Rectal smooth muscle tissue (tissue), 1 donor: ENCODE measurements around the gene TMEM18.
A peak's percentile ranks its signal among the peaks of the same experiment; 100 is the strongest.

ENCODE experiments used
- H3K27ac ChIP-seq: one replicate; pipeline ENCODE4 v1.7.0; 2013; ENCODE audit warnings: low read depth, low read length, inconsistent platforms
- H3K27me3 ChIP-seq: one replicate; pipeline ENCODE4 v1.7.0; 2013; ENCODE audit warnings: low read length; ENCODE audit not compliant: control insufficient read depth, insufficient read depth
- H3K36me3 ChIP-seq: one replicate; pipeline ENCODE4 v1.7.0; 2013; ENCODE audit warnings: low read length; ENCODE audit not compliant: control insufficient read depth, insufficient read depth
- H3K4me1 ChIP-seq: one replicate; pipeline ENCODE4 v1.7.0; 2013; ENCODE audit warnings: low read length; ENCODE audit not compliant: control insufficient read depth, insufficient read depth
- H3K4me3 ChIP-seq: one replicate; pipeline ENCODE4 v1.7.0; 2013; ENCODE audit warnings: low read length
- H3K9ac ChIP-seq: one replicate; pipeline ENCODE4 v1.7.0; 2013; ENCODE audit warnings: low read length

Gene TMEM18

DNA sequence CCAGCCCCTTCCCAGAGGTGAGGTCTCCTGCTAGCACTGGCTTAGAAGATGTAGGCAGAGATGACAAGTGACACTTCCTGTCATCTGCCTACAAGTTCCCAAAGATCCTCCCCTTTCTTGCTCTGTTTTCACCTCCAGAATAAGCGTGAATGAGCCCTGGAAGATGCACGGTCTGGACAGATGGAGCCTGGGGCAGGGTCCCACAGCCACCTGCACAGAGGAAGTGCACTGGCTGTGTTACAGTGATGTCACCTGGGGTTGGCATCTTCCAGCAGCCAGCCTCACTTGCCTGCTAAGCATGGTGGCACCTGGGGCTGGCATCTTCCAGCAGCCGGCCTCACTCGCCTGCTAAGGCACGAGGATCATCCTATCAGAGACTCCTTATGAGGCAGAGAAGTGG, 32.3 kb downstream of the TMEM18 start:
- Histone ChIP-seq H3K9ac (no peak overlapping the region), H3K4me3 (no peak overlapping the region), H3K27ac (no peak overlapping the region), H3K36me3 (no peaks in the 10 kb centered on the region), H3K27me3 (no peaks in the 10 kb centered on the region), H3K4me1 (no peaks in the 10 kb centered on the region)

- H3K4me3 ChIP-seq = no peak overlapping the region
- no peaks in the 10 kb centered on the region for H3K36me3 ChIP-seq
- no peak overlapping the region for H3K27ac ChIP-seq
- H3K9ac ChIP-seq = no peak overlapping the region
- no peaks in the 10 kb centered on the region for H3K27me3 ChIP-seq
- no peaks in the 10 kb centered on the region for H3K4me1 ChIP-seq
Observed at GRCh38 chr2:643761-644160, 33.4 kb downstream of the TMEM18 start.

GRCh38 chr2:643334-643733, 33.9 kb downstream of the TMEM18 start:
- no peak overlapping the region for H3K9ac ChIP-seq
- H3K36me3 ChIP-seq = no peaks in the 10 kb centered on the region
- H3K4me1 ChIP-seq = no peaks in the 10 kb centered on the region
- no peak overlapping the region for H3K27ac ChIP-seq
- no peak overlapping the region for H3K4me3 ChIP-seq
- H3K27me3 ChIP-seq = no peaks in the 10 kb centered on the region

DNA sequence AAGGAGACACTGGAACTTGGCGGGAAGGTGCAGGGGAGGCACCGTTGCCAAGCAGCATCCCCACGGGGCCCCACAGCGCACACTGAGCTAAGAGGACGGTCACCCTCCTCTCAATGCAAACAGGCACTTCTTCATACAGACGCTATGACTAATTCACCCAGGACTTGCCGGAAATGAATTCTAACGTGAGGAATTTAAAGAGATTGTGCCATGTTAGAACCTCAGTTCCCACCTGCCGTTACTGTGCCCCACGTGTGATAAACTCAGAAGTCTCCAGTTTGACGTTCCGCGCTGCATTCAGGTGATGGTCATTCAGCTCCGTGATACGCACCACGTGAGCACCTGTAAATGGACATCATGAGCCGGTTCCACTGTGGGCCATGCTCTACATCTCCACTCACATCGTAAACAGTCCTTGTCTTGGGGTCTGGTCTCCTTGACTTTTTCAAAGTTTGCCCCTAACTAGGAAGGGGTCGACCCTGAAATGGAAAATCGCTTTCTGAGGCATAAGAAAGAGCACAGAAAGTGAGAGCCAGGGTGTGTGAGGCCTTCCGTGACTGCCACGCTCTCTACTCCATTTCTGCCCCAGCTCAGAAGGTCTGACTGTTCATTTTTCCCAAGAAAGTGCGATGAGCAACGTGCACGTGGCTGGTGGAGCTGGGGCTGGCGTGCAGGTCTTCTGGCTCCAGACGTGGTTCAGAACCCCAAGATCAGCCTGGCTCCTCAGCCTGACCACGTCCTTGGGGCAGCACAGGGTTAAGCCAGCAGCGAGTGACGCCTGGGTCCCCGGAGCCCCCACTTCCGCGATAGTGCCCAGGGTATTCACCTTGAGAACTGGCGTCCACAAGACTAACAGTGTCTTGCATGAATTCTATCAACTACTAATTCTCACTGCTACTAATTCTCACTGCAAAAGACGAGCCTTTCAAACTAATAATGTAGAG, 35.1 kb downstream of the TMEM18 start:
- Histone ChIP-seq H3K4me3 (no peak overlapping the region), H3K4me1 (no peaks in the 10 kb centered on the region), H3K27ac (no peak overlapping the region), H3K36me3 (no peaks in the 10 kb centered on the region), H3K27me3 (no peaks in the 10 kb centered on the region), H3K9ac (no peak overlapping the region)

GRCh38 chr2:641164-641871, 35.9 kb downstream of the TMEM18 start:
- Histone ChIP-seq H3K27me3 (no peaks in the 10 kb centered on the region), H3K4me3 (no peak overlapping the region), H3K9ac (no peak overlapping the region), H3K4me1 (no peaks in the 10 kb centered on the region), H3K27ac (no peak overlapping the region), H3K36me3 (no peaks in the 10 kb centered on the region)

DNA sequence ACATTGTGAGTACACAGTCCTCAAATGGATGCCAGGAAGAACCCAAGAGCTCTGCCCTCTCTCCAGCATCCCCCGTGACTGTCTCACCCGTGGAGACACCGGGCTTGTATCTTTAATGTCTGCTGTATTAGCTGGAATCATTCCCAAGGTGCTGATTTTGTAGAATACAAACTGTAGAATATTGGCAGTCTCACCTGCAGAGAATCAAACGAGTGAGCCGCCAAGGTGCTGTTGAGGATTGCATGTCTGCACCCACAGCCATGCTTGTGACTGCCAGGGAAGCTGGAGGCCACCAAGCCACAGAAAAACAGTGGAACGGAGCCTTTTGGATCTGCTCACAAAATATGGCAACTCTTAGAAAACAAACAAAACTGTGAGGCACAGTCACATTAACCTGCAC, 37.5 kb downstream of the TMEM18 start:
- no peaks in the 10 kb centered on the region for H3K36me3 ChIP-seq
- no peaks in the 10 kb centered on the region for H3K27me3 ChIP-seq
- H3K9ac ChIP-seq = no peak overlapping the region
- no peaks in the 10 kb centered on the region for H3K4me1 ChIP-seq
- H3K27ac ChIP-seq = no peak overlapping the region
- H3K4me3 ChIP-seq = no peak overlapping the region

- H3K36me3 ChIP-seq = no peaks in the 10 kb centered on the region
- no peak overlapping the region for H3K9ac ChIP-seq
- no peaks in the 10 kb centered on the region for H3K4me1 ChIP-seq
- no peak overlapping the region for H3K4me3 ChIP-seq
- H3K27me3 ChIP-seq = no peaks in the 10 kb centered on the region
- no peak overlapping the region for H3K27ac ChIP-seq
Observed at GRCh38 chr2:637804-638203, 39.4 kb downstream of the TMEM18 start.

GRCh38 chr2:637406-637776, 39.8 kb downstream of the TMEM18 start:
- H3K9ac ChIP-seq = no peak overlapping the region
- H3K4me1 ChIP-seq = no peaks in the 10 kb centered on the region
- H3K36me3 ChIP-seq = no peaks in the 10 kb centered on the region
- H3K27me3 ChIP-seq = no peaks in the 10 kb centered on the region
- H3K27ac ChIP-seq = no peak overlapping the region
- no peak overlapping the region for H3K4me3 ChIP-seq

DNA sequence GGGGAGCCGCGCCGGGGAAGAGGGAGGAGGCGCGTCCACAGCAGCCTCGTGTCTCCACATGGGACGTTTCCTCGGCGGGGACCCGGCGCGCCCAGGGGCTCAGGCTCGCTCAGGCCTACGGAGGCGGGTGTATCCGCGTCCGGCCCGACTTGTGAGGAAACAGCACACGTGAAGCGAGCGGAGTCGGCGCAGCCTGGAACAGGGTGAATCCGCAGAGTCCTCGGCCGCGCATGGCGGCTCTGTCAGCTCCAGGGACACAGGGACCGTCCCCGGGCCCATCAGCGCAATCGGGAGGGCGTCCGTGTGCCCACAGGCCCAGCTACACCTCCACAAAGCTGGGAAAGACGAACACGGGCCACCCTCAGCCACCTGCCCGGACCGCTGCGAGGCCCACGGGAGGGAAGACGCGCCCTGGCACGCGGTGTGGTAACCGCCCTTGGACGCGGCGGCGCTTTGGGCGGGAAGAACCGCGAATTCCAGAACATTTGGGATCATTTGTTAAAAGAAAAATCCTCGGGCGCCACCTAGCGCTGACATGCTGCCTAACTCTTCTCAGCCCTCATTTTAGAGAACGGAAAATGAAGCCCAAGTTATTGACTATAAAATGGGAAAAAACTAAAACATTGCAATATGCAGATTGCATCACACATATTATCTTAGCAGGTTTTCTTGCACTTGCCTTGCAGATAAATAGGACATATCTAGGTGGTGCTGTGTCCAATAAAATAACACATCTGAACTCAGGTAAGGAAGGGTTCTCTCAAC, 40.4 kb downstream of the TMEM18 start:
- no peak overlapping the region for H3K9ac ChIP-seq
- no peaks in the 10 kb centered on the region for H3K4me1 ChIP-seq
- no peaks in the 10 kb centered on the region for H3K27me3 ChIP-seq
- peak overlapping the region; percentile 44 for H3K4me3 ChIP-seq
- H3K36me3 ChIP-seq = no peaks in the 10 kb centered on the region
- no peak overlapping the region for H3K27ac ChIP-seq

DNA sequence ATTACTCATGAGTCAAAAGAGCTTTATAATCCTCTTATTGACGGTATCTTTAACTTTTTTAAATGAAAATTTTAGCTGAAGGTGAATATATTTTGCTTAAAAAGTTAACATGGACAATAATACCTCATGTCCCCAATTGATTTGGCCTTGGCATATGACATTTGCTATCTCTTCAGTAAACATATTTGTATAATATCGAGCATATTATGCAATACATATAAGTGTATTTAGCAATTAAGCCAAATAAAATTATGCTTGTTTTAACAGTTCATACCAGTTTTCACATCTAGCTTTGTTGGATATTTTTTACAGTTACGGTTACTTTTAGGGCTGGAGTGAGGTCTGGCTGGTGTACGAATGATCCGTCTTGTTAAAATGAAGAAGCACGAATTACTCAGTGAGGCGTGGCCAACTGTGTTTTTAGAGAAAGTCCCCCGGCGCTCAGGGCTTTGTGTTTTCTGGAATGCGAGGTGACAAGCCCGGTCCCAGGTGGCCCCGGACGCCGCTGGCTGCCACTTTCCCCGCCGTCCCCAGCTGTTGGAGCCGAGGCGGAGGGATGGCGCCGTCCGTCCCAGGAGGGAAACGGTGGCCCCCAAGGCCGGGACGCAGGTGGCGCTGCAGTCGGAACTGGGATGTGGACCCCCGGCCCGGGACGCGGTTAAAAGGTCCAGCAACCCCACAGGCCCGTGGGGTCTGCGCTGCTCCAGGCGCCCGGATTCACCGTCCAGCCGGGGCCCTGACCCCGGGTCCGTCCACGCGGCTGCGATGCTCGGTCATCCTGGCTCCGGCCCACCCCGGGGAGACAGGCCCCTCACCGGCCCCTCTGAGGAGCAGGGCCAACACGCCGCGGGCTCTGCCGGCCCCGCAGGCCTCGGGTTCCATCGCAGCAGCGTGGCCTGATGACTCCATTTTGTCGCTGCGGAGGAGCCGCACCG, 41.3 kb downstream of the TMEM18 start:
- Histone ChIP-seq H3K9ac (no peak overlapping the region), H3K27me3 (no peaks in the 10 kb centered on the region), H3K36me3 (no peaks in the 10 kb centered on the region), H3K4me3 (peak overlapping the region; percentile 44), H3K27ac (no peak overlapping the region), H3K4me1 (no peaks in the 10 kb centered on the region)

DNA sequence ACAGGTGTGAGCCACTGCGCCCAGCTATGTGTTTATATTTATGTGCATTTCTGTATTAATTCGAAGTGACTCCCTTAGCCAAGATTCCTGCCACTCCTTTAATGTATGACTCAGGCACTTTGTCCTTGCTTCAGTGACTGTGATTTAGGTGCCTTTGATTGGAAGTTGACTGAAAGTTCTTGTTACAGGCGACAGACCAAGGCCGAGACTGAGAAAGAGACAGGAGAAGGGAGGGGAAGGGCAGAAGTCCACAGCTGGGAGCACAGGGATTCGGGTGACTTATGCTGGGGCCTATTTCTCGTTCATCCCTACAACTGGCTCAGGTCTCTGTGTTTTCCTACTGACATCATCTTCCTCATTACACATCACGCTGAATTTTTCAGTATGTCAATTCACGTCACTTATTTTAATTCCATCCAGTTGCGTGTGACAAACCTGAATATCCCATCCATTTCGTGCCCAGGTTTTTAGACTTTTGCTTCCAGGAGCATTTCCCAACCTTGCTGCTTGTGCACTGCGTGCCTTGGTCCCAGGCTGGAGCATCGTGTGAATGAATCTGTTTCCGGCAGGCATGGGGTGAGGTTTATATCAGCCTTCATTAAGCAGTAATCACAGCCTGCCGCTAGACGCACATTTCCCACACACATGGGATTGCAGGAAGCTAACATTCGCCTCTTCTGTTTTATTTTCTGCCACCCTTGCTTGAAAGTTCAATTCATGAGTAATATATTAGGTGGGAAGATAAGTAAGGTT, 42.4 kb downstream of the TMEM18 start:
- Histone ChIP-seq H3K4me1 (no peaks in the 10 kb centered on the region), H3K27ac (no peak overlapping the region), H3K4me3 (no peak overlapping the region), H3K36me3 (no peaks in the 10 kb centered on the region), H3K9ac (no peak overlapping the region), H3K27me3 (no peaks in the 10 kb centered on the region)
